HG02973 (cell line): ENCODE results near the gene DUSP1.
"Not testable (repeated sequence)": the region's sequence is repeated elsewhere in the genome, so short reads cannot be mapped to it uniquely, and the experiment has no call there.

Experiments
- ATAC-seq: cut with Tn5 transposase; IDR thresholded peaks from one replicate; pipeline ENCODE4 v1.9.1; 2021; ENCODE audit warnings: moderate library complexity; ENCODE audit not compliant: unreplicated experiment

DUSP1 gene, protein sequence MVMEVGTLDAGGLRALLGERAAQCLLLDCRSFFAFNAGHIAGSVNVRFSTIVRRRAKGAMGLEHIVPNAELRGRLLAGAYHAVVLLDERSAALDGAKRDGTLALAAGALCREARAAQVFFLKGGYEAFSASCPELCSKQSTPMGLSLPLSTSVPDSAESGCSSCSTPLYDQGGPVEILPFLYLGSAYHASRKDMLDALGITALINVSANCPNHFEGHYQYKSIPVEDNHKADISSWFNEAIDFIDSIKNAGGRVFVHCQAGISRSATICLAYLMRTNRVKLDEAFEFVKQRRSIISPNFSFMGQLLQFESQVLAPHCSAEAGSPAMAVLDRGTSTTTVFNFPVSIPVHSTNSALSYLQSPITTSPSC

GRCh38 chr5:172770675-172771438, at the start of gene DUSP1:
DUSP1 (minus strand) TSS chr5:172771195; CDS start chr5:172770952, 243 bp downstream.
- peak; percentile 39 for ATAC-seq

GRCh38 chr5:172820046-172820767, 49.2 kb upstream of the DUSP1 start:
- ATAC-seq, result no peak

DNA sequence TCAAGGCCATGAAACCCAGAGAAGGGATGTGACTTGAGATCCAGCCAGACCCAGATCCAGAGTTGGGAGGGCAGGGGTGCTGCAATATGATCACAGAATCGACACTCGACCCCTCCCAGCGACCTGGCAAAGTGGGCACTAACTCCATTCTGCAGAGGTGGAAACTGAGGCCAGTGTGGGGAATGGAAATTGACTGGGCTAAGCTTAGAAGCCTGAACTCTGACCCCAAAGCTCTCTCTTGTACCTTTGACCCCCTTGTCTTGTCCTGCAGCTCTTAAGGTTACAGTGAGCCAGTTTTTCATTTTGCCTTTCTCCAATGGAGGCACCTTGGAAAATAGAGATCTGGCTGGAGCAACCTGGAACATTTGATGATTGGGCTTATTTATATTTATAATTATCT, 48.6 kb upstream of the DUSP1 start:
- ATAC-seq, result no peak

DNA sequence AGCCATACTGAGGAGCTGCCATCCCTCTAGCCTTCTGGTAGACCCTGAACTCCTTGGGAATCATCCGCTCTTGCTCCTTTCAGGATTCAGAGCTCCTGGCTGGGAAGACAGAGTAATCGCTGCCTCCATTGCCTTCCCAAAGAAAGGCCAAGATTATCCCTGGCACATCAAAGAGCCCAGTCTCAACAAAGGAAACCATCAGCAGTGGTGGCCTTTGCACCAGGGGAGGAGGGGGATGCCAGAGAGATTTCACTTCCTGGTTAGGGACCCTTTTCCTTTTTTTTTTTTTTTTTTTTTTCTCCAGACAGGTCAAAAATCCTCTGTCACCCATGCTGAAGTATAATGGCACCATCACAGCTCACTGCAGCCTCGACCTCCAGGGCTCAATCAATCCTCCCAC, 47.1 kb upstream of the DUSP1 start:
- no peak for ATAC-seq

- ATAC-seq, result no peak
Measured at GRCh38 chr5:172817664-172818063, 46.7 kb upstream of the DUSP1 start.

DNA sequence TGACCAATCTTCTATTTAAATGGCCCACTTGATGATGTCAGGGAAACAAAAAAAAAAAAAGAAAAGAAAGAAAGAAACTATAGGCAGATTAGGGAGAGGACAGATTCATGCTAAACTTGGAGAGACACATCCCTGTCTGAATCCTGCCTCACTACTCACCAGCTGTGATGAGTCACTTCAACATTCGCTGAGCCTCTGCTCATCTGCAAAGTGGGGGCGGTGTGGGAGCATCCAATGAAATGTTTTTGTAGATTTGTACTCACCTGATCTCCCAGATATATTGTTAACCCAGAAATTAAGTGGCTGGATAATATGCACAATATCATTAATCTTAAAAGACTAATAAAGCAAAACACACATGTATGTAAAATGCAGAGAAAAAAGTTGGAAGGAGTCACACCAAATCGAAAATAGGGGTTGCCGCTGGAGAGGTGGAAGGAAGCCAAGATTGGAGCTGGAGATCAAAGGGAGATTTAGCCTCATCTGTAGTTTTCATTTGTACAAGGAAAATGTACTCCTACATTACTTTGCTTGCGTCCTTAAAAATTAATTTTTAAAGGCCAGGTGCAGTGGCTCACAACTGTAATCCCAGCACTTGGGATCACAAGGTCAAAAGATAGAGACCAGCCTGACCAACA, 46.0 kb upstream of the DUSP1 start:
- no peak for ATAC-seq

- ATAC-seq, result no peak
Measured at GRCh38 chr5:172815631-172816030, 44.6 kb upstream of the DUSP1 start.

- not testable (repeated sequence) for ATAC-seq
Measured at GRCh38 chr5:172810996-172811395, 40.0 kb upstream of the DUSP1 start.

- ATAC-seq, result no peak
Measured at GRCh38 chr5:172809774-172810173, 38.8 kb upstream of the DUSP1 start.

DNA sequence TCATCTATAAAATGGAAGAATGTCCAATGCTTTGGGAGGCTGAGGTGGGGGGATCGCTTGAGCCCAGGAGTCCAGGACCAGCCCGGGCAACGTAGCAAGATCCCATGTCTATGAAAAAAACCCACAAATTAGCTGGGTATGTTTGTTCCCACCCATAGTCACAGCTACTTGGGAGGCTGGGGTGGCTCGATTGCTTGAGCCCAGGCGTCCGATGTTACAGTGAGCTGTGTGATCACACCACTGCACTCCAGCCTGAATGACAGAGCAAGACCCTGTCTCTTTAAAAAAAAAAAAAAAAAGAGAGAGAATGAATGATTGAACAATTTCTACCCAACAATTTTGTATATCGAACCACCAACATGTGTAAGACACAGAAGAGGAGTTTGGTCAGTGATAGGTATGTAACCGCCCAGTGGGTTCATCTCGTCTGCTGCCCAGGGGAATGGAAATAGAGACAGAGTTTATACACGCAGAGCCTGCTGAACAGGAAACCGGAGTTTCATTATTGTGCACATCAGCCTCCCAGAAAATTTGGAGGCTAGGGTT, 36.8 kb upstream of the DUSP1 start:
- no peak for ATAC-seq

GRCh38 chr5:172806897-172807672, 36.1 kb upstream of the DUSP1 start:
- ATAC-seq, result peak; percentile 94

DNA sequence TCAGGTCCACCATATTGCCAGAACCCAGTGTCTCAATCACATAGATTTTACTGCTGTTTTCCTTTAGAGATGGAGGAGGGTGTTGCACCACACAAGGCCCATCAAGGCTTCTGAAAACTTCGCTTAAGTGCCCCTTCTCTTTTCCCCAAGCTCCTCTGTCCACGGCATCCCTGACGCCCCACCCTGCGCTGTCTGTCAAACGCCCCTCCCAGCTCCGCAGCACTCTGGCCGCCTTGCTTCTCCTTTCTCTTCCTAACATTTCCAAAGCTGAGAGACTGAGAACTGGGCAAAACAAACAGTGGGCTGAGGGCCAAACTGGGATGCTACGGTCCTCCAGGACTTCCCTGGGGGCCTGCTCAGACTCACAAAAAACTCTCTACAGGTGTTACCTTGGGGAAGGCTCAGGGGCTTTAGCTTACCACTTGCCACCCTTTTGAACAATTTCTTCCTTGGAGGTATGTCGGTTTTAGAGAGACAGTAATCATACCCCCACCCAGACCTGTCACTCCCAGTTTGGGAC, 34.8 kb upstream of the DUSP1 start:
- ATAC-seq, result no peak

DNA sequence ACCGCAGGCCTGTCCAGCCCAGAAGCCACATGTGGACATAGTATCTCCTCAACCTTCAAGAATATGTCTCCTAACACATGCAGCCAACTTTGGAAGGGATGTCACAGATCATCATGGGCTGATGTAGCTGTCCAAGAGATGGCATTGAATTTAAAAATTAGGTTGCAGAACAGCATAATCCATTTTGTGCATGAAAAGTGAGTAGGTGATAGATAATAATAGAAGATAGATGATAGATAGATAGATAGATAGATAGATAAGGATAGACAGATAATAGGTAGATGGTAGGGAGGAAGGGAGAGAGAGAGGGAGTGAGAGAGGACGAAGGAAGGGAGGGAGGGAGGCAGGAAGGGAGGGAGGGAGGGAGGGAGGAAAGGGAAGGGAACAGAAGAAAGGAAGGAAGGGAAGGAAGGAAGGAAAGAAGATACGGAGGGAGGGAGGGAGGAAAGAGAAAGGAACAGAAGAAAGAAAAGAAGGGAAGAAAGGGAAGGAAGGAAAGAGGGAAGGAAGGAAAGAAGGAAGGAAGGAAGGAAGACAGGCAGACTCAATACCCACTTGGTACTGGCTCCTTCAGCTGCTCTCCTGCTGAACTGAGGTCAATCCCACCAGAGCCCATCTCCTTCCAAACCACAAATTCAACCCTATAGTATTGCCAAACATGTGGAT, 34.2 kb upstream of the DUSP1 start:
- no peak for ATAC-seq

GRCh38 chr5:172802567-172803176, 31.7 kb upstream of the DUSP1 start:
- no peak for ATAC-seq

GRCh38 chr5:172802112-172802511, 31.1 kb upstream of the DUSP1 start:
- ATAC-seq, result no peak

DNA sequence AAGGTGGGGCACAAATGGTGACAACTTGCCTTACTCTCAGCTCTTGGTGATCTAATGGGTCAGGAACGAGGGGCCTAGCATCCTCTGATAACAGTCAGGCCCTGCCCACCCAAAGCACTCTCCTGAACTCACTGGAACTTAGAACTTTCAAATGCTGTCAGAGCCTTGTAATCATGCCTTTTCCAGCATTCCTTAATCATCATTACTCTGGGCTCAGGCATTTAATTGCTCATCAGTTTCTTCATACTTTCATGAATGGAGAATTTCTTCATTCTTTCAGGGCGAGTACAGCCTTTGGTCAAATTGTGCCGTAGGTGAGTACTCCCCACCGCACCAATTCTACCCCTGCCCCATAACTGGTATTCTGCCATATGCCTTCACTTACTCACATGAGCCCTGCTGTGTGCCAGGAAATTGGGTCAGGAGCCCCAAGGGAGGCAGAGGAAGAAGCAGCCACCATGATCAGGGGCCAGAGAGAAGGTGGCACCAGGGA, 30.2 kb upstream of the DUSP1 start:
- ATAC-seq, result no peak

DNA sequence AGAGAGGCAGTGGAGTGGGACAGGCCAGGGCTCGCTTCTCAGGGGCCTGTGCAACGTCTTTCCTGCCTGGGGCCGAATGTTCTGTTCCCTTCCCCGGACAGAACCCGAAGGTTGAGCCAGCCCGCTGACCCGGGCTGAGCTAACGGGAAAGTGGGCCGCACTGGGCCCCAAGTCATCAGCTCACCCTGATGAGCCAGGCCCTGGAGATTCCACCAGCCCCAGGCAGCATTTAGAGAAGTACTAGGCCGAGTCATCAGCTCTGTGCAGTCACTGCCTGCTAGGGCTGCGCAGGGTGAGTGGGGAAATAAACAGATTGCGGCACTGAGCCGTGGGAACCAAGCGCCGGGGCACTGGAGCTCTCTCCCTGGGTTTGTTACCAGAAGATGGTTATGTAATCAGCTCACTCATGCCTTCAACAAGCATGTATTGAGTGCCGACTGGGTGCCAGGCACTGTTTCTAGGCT, 29.1 kb upstream of the DUSP1 start:
- ATAC-seq, result no peak

- no peak for ATAC-seq
Measured at GRCh38 chr5:172799416-172799815, 28.4 kb upstream of the DUSP1 start.
